Activated B cell treated with CpG ODN at 0.5 μM for 24 hours (primary cell): Measurements from ENCODE around the gene ARL8A. TPM values are rescaled to one million over a fixed set of nuclear protein-coding genes. Genes with fewer than 3 reads are reported as not detected.

ENCODE experiments used
- ATAC-seq: fragments of 200-7000 bp; cut with Tn5 transposase; one replicate; pipeline ENCODE4 v1.10.0; 2021; ENCODE audit warnings: low read depth, mild to moderate bottlenecking, moderate library complexity
- CTCF ChIA-PET: fragments of 350-600 bp; sonication (Branson Sonifier 250); formaldehyde crosslinking; loops from one replicate; lab custom pipeline; 2021; ENCODE audit warnings: antibody characterized with exemption; lab: Charles Lee
- POLR2A ChIA-PET: fragments of 350-600 bp; sonication (Branson Sonifier 250); formaldehyde crosslinking; loops from one replicate; lab custom pipeline; 2021; ENCODE audit warnings: antibody characterized with exemption; lab: Charles Lee
- DNase-seq: peaks from one replicate; pipeline ENCODE4 v3.0.0; 2022
- H3K27ac Mint-ChIP-seq: one replicate; pipeline ENCODE4 v1.8.0; 2020; ENCODE audit warnings: mixed read lengths
- H3K27me3 Mint-ChIP-seq: one replicate; pipeline ENCODE4 v1.8.0; 2021; ENCODE audit warnings: mixed read lengths
- H3K36me3 Mint-ChIP-seq: one replicate; pipeline ENCODE4 v1.8.0; 2021; ENCODE audit warnings: low read depth, mixed read lengths
- H3K4me1 Mint-ChIP-seq: one replicate; pipeline ENCODE4 v1.8.0; 2021; ENCODE audit warnings: mixed read lengths
- H3K4me3 Mint-ChIP-seq: one replicate; pipeline ENCODE4 v1.8.0; 2020; ENCODE audit warnings: mild to moderate bottlenecking, mixed read lengths
- H3K9me3 Mint-ChIP-seq: one replicate; pipeline ENCODE4 v1.8.0; 2020; ENCODE audit warnings: mixed read lengths
- intact Hi-C: fragments of 100-400 bp; cut with micrococcal nuclease; formaldehyde crosslinking; loops from one replicate; pipeline ENCODE4 v1.15.1; 2024
- total RNA-seq: library from RNA; stranded (reverse); gene quantifications from 2 replicates; pipeline ENCODE4 v1.2.3, GENCODE V29; 2022
- TF ChIP-seq, protein P1 (sequence below): fragments of 200-600 bp; IDR thresholded peaks from one replicate; pipeline ENCODE4 v1.8.0; 2022; ENCODE audit warnings: antibody characterized with exemption, mild to moderate bottlenecking

Gene ARL8A
- total RNA-seq, 1 donor from 2014 or later: 58.0 TPM

DNA sequence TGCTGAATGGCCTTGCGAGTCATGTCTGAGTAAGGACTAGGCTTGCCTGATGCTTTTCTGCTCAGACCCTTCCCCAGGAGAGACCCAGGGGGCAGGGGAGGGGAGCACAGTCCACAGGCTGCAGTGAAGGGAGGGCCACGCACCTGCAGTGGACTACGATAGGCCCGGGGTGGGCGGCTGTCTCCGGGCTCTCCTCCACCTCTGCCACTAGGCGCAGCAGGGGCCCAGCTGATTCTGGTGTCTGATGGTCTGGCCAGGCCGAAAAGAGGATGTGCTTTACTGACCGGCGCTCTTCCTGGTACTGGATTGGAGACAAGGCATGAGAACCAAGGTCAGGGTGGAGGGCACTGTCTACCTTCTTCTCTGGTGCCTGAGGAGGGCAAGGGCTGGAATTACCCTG, 7.9 kb upstream of the ARL8A start:
- no peak overlapping the region for H3K27ac Mint-ChIP-seq
- DNase-seq (no peak), ATAC-seq (no peak)
- H3K36me3 Mint-ChIP-seq: peaks cover 67% of the 10 kb centered on the region
- peaks cover 13% of the 10 kb centered on the region for H3K4me1 Mint-ChIP-seq
- TF ChIP-seq, protein P1, sequence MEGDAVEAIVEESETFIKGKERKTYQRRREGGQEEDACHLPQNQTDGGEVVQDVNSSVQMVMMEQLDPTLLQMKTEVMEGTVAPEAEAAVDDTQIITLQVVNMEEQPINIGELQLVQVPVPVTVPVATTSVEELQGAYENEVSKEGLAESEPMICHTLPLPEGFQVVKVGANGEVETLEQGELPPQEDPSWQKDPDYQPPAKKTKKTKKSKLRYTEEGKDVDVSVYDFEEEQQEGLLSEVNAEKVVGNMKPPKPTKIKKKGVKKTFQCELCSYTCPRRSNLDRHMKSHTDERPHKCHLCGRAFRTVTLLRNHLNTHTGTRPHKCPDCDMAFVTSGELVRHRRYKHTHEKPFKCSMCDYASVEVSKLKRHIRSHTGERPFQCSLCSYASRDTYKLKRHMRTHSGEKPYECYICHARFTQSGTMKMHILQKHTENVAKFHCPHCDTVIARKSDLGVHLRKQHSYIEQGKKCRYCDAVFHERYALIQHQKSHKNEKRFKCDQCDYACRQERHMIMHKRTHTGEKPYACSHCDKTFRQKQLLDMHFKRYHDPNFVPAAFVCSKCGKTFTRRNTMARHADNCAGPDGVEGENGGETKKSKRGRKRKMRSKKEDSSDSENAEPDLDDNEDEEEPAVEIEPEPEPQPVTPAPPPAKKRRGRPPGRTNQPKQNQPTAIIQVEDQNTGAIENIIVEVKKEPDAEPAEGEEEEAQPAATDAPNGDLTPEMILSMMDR: no peak
- intact Hi-C loops: no loop called here
- H3K27me3 Mint-ChIP-seq: no peaks in the 10 kb centered on the region
- no peak overlapping the region for H3K4me3 Mint-ChIP-seq
- no peaks in the 10 kb centered on the region for H3K9me3 Mint-ChIP-seq
- ChIA-PET POLR2A (no interaction called here), CTCF (no interaction called here)

- Mint-ChIP-seq H3K4me3 (no peak overlapping the region), H3K36me3 (peaks cover 60% of the 10 kb centered on the region), H3K4me1 (peaks cover 21% of the 10 kb centered on the region), H3K27ac (no peak overlapping the region), H3K9me3 (no peaks in the 10 kb centered on the region), H3K27me3 (no peaks in the 10 kb centered on the region)
- DNase-seq (no peak), ATAC-seq (no peak)
- TF ChIP-seq, protein P1: no peak
- ChIA-PET CTCF (interaction anchor here (1.6 kb wide), 1 partner anchor 10 kb away, joined by 4 read pairs; the partner anchor contains the start of gene PTPN7), POLR2A (interaction anchor here (0.6 kb wide), 1 partner anchor 382 kb away, joined by 4 read pairs; no protein-coding TSS in a partner anchor)
- intact Hi-C loops: no loop called here
Measured at GRCh38 chr1:202151045-202151444, 6.5 kb upstream of the ARL8A start.

- ChIA-PET POLR2A (interaction anchor here (0.6 kb wide), 1 partner anchor 382 kb away, joined by 4 read pairs; no protein-coding TSS in a partner anchor), CTCF (interaction anchor here (1.6 kb wide), 1 partner anchor 10 kb away, joined by 4 read pairs; the partner anchor contains the start of gene PTPN7)
- Mint-ChIP-seq H3K4me3 (no peak overlapping the region), H3K4me1 (peaks cover 22% of the 10 kb centered on the region), H3K27ac (no peak overlapping the region), H3K27me3 (no peaks in the 10 kb centered on the region), H3K9me3 (no peaks in the 10 kb centered on the region), H3K36me3 (peaks cover 57% of the 10 kb centered on the region)
- intact Hi-C loops: no loop called here
- DNase-seq: no peak
- no peak for ATAC-seq
- TF ChIP-seq, protein P1: no peak
Measured at GRCh38 chr1:202150602-202151001, 6.1 kb upstream of the ARL8A start.

GRCh38 chr1:202150187-202150586, 5.7 kb upstream of the ARL8A start:
- intact Hi-C loops: no loop called here
- ATAC-seq: no peak
- DNase-seq: no peak
- TF ChIP-seq, protein P1: no peak
- no peak overlapping the region for H3K4me3 Mint-ChIP-seq
- H3K27ac Mint-ChIP-seq: no peak overlapping the region
- H3K27me3 Mint-ChIP-seq: no peaks in the 10 kb centered on the region
- H3K36me3 Mint-ChIP-seq: peaks cover 54% of the 10 kb centered on the region
- ChIA-PET CTCF (no interaction called here), POLR2A (no interaction called here)
- H3K9me3 Mint-ChIP-seq: no peaks in the 10 kb centered on the region
- H3K4me1 Mint-ChIP-seq: peaks cover 23% of the 10 kb centered on the region

DNA sequence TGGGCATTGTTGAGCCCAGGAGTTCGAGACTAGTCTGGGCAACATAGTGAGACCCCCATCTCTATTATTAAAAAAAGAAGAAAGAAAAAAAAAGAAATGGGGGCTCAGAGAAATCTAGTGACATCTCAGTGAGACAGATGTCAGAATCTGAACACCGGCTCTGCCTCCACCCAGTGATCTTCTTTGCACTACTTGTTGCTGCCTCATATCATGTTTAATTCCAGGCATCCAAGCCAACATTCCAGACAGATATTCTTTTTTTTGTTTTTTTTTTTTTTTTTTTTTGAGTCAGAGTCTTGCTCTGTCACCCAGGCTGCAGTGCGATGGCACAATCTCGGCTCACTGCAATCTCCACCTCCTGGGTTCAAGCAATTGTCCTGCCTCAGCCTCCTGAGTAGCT, 5.0 kb upstream of the ARL8A start:
- POLR2A ChIA-PET: interaction anchor here (0.7 to 1.3 kb wide), 2 partner anchors 11 to 1516 kb away, joined by 3 to 8 read pairs; partner anchors contain the start of gene PTPN7
- TF ChIP-seq, protein P1: no peak
- Mint-ChIP-seq H3K9me3 (no peaks in the 10 kb centered on the region), H3K27me3 (no peaks in the 10 kb centered on the region), H3K4me3 (no peak overlapping the region), H3K36me3 (peaks cover 47% of the 10 kb centered on the region), H3K4me1 (peaks cover 20% of the 10 kb centered on the region), H3K27ac (no peak overlapping the region)
- ATAC-seq (no peak), DNase-seq (no peak)
- CTCF ChIA-PET: no interaction called here
- intact Hi-C loops: loop anchor here (10.0 kb wide), 1 partner anchor 875 kb away; the partner anchor contains the start of gene PPFIA4
